ENCODE results near the gene SCAMP4.

GRCh38 chr19:1857648-1858326 is 47.4 kb upstream of the SCAMP4 start:
- no peak for TF ChIP-seq POLR2AphosphoS5 (IDR thresholded peaks at IDR 0.05; ENCODE audit: low read depth)
- TF ChIP-seq CTCF (IDR thresholded peaks at IDR 0.05; ENCODE audit: insufficient read depth, low read length): no peak
- no peak for TF ChIP-seq REST (IDR thresholded peaks at IDR 0.05; ENCODE audit: insufficient replicate concordance, low read depth)
